NOMO-1 treated with dmso at 0.1 percent for 144 hours (cell line): ENCODE measurements around the gene C1QTNF7.

Experiments
- DNase-seq: peaks from one replicate; lab custom pipeline; 2025; ENCODE audit not compliant: unreplicated experiment; lab: John Stamatoyannopoulos, UW

Gene C1QTNF7

GRCh38 chr4:15455290-15455689 lies 27.5 kb downstream of the C1QTNF7 start:
- peak; percentile 13 for DNase-seq

- DNase-seq = peak; percentile 67
Measured at GRCh38 chr4:15457406-15458201, 29.8 kb downstream of the C1QTNF7 start.

- no peak for DNase-seq
Measured at GRCh38 chr4:15458616-15459015, 30.8 kb downstream of the C1QTNF7 start.

GRCh38 chr4:15459706-15460105 lies 31.9 kb downstream of the C1QTNF7 start:
- DNase-seq = no peak

- no peak for DNase-seq
Measured at GRCh38 chr4:15466596-15466995, 38.8 kb downstream of the C1QTNF7 start.

GRCh38 chr4:15469402-15470127 lies 41.7 kb downstream of the C1QTNF7 start, which contains the start of gene CC2D2A:
CC2D2A (plus strand) TSS chr4:15469882; CDS start chr4:15475933, 6,051 bp downstream.
- DNase-seq = peak; percentile 26

GRCh38 chr4:15470128-15470475 lies 42.3 kb downstream of the C1QTNF7 start:
- DNase-seq = no peak

- no peak for DNase-seq
Measured at GRCh38 chr4:15476396-15476795, 48.6 kb downstream of the C1QTNF7 start.

- DNase-seq = no peak
Measured at GRCh38 chr4:15478724-15479088, 50.9 kb downstream of the C1QTNF7 start.

GRCh38 chr4:15479089-15479912 lies 51.5 kb downstream of the C1QTNF7 start:
- no peak for DNase-seq

GRCh38 chr4:15479913-15480185 lies 52.0 kb downstream of the C1QTNF7 start:
- DNase-seq = no peak

- no peak for DNase-seq
Measured at GRCh38 chr4:15481961-15482745, 54.3 kb downstream of the C1QTNF7 start.

GRCh38 chr4:15482842-15483241 lies 55.0 kb downstream of the C1QTNF7 start:
- no peak for DNase-seq

GRCh38 chr4:15488136-15488535 lies 60.3 kb downstream of the C1QTNF7 start:
- no peak for DNase-seq

- DNase-seq = no peak
Measured at GRCh38 chr4:15488658-15489470, 61.0 kb downstream of the C1QTNF7 start.

- no peak for DNase-seq
Measured at GRCh38 chr4:15489551-15489950, 61.7 kb downstream of the C1QTNF7 start.

GRCh38 chr4:15493411-15493810 lies 65.6 kb downstream of the C1QTNF7 start:
- no peak for DNase-seq

- no peak for DNase-seq
Measured at GRCh38 chr4:15495621-15496020, 67.8 kb downstream of the C1QTNF7 start.
